Activated T-cell treated with anti-CD3 and anti-CD28 coated beads for 4 hours (primary cell): ENCODE results near the gene TRIP12.
"Not testable (repeated sequence)": the region's sequence is repeated elsewhere in the genome, so short reads cannot be mapped to it uniquely, and the experiment has no call there.

Experiments used
- DNase-seq: peaks from one replicate; pipeline ENCODE4 v3.0.0-alpha.2; 2020

The TRIP12 gene

GRCh38 chr2:229921892-229922448, at the start of gene TRIP12:
TRIP12 (minus strand) TSS chr2:229922009; CDS start chr2:229880079, 41,930 bp downstream.
- DNase-seq = peak; percentile 77

GRCh38 chr2:229971298-229971790, 49.5 kb upstream of the TRIP12 start:
- no peak for DNase-seq

GRCh38 chr2:229970406-229970805, 48.6 kb upstream of the TRIP12 start:
- no peak for DNase-seq

- DNase-seq = no peak
These were observed 48.1 kb upstream of the TRIP12 start for GRCh38 chr2:229969921-229970320.

GRCh38 chr2:229963596-229963995, 41.8 kb upstream of the TRIP12 start:
- DNase-seq = not testable (repeated sequence)

GRCh38 chr2:229956491-229956890, 34.7 kb upstream of the TRIP12 start:
- no peak for DNase-seq

- no peak for DNase-seq
These were observed 33.9 kb upstream of the TRIP12 start for GRCh38 chr2:229955663-229956062.

- DNase-seq = no peak
These were observed 30.5 kb upstream of the TRIP12 start for GRCh38 chr2:229952256-229952835.

- DNase-seq = no peak
These were observed 25.7 kb upstream of the TRIP12 start for GRCh38 chr2:229947544-229947943.

- no peak for DNase-seq
These were observed 24.2 kb upstream of the TRIP12 start for GRCh38 chr2:229945975-229946374.

- DNase-seq = no peak
These were observed 22.1 kb upstream of the TRIP12 start for GRCh38 chr2:229943770-229944449.

- DNase-seq = no peak
These were observed 21.4 kb upstream of the TRIP12 start for GRCh38 chr2:229943171-229943570.

GRCh38 chr2:229942671-229943070, 20.9 kb upstream of the TRIP12 start:
- no peak for DNase-seq

GRCh38 chr2:229937537-229937936, 15.7 kb upstream of the TRIP12 start:
- DNase-seq = no peak

- no peak for DNase-seq
These were observed 9.4 kb upstream of the TRIP12 start for GRCh38 chr2:229931241-229931640.

- DNase-seq = no peak
These were observed 8.8 kb upstream of the TRIP12 start for GRCh38 chr2:229930656-229931055.

GRCh38 chr2:229927817-229928321, 6.1 kb upstream of the TRIP12 start:
- DNase-seq = no peak

- DNase-seq = no peak
These were observed 3.4 kb upstream of the TRIP12 start for GRCh38 chr2:229925201-229925600.

GRCh38 chr2:229924541-229924940, 2.7 kb upstream of the TRIP12 start:
- not testable (repeated sequence) for DNase-seq

GRCh38 chr2:229922449-229923386, 909 bp upstream of the TRIP12 start, which contains the start of gene FBXO36:
FBXO36 (plus strand) TSS chr2:229922503; CDS start chr2:229922514, 11 bp downstream.
- DNase-seq = peak; percentile 90

GRCh38 chr2:229921101-229921891, 513 bp downstream of the TRIP12 start:
- peak; percentile 49 for DNase-seq
